Activated T-cell treated with anti-CD3 and anti-CD28 coated beads, Interleukin-2, amount 50 U/mL, for 72 hours (primary cell): ENCODE measurements around the gene SOX14. TPM values are rescaled to one million over a fixed set of nuclear protein-coding genes. Genes with fewer than 3 reads are reported as not detected.

Source experiments
- ATAC-seq, 2 donors: fragments of 150-1000 bp; cut with Tn5 transposase; replicated peaks in 1 of 2; 2 replicates each; pipeline ENCODE4 v1.10.0; 2021; ENCODE audit warnings: moderate library complexity in 2 of 2, mild to moderate bottlenecking in 1 of 2
- DNase-seq, 2 donors: peaks; one replicate each; pipeline ENCODE4 v3.0.0; 2021 to 2022; ENCODE audit warnings: mixed read lengths in 1 of 2
- H3K27ac Mint-ChIP-seq: one replicate; pipeline ENCODE4 v1.8.0; 2022; ENCODE audit warnings: mild to moderate bottlenecking, moderate library complexity, mixed read lengths
- H3K27me3 Mint-ChIP-seq: one replicate; pipeline ENCODE4 v1.8.0; 2022; ENCODE audit warnings: low read depth, mixed read lengths
- H3K36me3 Mint-ChIP-seq, 2 donors: one replicate each; pipeline ENCODE4 v1.8.0; 2022; ENCODE audit warnings: mixed read lengths in 2 of 2, mild to moderate bottlenecking in 1 of 2; ENCODE audit not compliant: insufficient read depth in 2 of 2
- H3K4me1 Mint-ChIP-seq: one replicate; pipeline ENCODE4 v1.8.0; 2022; ENCODE audit warnings: low read depth, mixed read lengths
- H3K4me3 Mint-ChIP-seq, 2 donors: one replicate each; pipeline ENCODE4 v1.8.0; 2022; ENCODE audit warnings: mild to moderate bottlenecking in 2 of 2, mixed read lengths in 2 of 2, moderate library complexity in 2 of 2
- H3K9me3 Mint-ChIP-seq, 2 donors: one replicate each; pipeline ENCODE4 v1.8.0; 2022; ENCODE audit warnings: mixed read lengths in 2 of 2
- total RNA-seq, 2 donors: library from RNA; stranded (reverse); gene quantifications; one replicate each; pipeline ENCODE4 v1.2.3, GENCODE V29; 2022

Gene SOX14
- total RNA-seq, 2 donors from 2014 or later, result not detected

DNA sequence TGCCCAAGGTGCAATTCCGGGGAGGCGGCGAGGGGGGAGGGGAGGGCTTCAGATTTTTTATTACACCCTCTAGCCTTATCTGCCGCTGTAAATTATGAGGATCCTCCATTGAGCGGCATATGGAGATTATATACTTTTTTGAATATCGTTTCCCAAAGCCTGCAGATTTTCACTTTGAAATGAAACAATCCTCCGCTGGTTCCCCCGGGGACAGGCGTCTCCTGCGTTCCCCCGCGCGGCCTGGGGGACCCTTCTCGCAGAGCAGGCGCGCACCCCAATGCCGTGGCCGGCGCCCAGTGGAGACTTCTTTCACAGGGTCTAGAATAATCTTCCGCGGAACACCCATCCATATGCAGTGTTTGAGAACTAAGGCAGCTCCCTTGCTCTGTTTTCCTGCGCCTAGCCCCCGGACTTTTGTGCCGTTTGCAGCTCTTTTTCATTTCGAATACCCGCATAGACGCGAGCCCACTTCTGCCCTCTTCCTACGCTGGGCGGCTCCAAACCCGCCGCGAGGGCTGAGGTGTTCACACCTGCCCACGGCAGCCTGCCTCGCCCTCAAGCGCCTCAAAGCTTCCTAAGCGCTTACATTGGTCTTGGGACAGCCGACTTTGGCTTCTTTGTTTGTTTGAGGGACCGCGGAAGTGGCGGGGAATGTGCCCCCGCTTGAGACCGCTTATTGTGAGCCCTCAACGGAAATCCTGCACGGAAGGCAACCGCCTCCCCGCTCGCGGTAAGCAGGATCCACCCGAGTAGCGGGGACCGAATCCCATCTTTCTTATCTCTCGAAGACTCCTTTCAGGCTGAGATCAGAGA lies 7.5 kb downstream of the SOX14 start:
- peaks cover 13% of the 10 kb centered on the region for H3K4me1 Mint-ChIP-seq
- H3K9me3 Mint-ChIP-seq, result no peaks in the 10 kb centered on the region
- no peak overlapping the region for H3K27ac Mint-ChIP-seq
- peaks cover 0 to 4% of the 10 kb centered on the region in 2 donors for H3K36me3 Mint-ChIP-seq
- ATAC-seq (no peak), DNase-seq (no peak)
- peak overlapping the region; percentile 64 to 83 for H3K4me3 Mint-ChIP-seq
- peaks cover 84% of the 10 kb centered on the region for H3K27me3 Mint-ChIP-seq

DNA sequence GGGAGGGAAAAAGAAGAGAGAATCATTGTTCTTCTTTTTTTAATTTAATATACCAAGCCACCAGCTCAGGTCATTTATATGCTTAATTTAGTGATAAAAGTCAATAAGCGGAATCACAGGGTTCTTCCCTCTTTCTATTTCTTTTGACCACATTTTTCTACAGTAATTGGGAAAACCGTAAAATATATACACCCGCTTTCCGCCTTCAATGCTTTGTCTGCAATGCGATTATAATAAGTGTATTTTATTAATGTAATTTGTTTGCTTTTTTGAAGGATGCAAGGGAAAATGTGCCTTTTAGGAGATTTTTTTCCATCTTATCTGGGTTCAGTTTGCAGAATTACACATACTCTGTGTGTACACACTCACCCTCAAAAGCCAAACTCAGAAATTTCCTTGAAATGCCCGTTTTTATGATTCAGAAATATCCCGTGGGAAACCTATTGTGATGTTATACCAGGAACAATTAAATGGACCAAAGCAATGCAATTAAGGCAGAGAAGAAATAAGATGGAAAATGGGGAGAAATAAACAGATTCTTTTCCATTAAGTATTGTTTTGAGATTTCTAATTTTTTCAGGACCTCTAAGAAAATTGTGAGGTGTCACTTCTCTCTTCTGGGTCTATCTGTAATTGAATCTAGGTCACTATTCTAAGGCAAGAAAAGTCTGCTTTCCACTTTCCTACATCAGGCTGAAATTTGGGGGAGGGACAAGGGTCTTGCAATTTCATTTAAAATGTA lies 8.3 kb downstream of the SOX14 start:
- Mint-ChIP-seq H3K36me3 (peaks cover 0 to 4% of the 10 kb centered on the region in 2 donors), H3K27me3 (peaks cover 76% of the 10 kb centered on the region), H3K27ac (no peak overlapping the region), H3K9me3 (no peaks in the 10 kb centered on the region), H3K4me3 (peak overlapping the region in 1 of 2 donors; percentile 83), H3K4me1 (peaks cover 13% of the 10 kb centered on the region)
- ATAC-seq, result no peak
- DNase-seq, result no peak

DNA sequence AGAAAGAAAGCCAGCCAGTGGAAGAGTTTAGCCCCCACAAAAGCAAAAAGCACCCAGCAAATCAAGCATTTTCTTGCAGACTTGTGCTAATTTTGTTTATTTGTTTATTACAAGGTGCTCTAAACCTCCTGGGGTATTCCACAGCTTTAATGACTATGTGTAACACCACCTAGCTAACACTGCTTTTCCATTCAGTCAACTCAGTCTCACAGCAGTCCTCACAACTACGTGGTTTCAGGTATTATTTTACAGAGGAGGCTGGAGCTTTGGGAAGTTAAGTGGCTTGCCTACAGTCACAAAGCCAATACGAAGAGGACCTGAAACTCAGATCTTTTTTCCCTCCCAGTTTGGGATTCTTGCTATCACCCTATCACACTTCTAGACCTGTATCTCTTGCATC lies 14.8 kb downstream of the SOX14 start:
- H3K4me1 Mint-ChIP-seq, result no peaks in the 10 kb centered on the region
- peaks cover 32% of the 10 kb centered on the region for H3K27me3 Mint-ChIP-seq
- ATAC-seq (no peak), DNase-seq (no peak)
- H3K9me3 Mint-ChIP-seq, result no peaks in the 10 kb centered on the region
- no peaks in the 10 kb centered on the region for H3K36me3 Mint-ChIP-seq
- H3K27ac Mint-ChIP-seq, result no peak overlapping the region
- no peak overlapping the region for H3K4me3 Mint-ChIP-seq

DNA sequence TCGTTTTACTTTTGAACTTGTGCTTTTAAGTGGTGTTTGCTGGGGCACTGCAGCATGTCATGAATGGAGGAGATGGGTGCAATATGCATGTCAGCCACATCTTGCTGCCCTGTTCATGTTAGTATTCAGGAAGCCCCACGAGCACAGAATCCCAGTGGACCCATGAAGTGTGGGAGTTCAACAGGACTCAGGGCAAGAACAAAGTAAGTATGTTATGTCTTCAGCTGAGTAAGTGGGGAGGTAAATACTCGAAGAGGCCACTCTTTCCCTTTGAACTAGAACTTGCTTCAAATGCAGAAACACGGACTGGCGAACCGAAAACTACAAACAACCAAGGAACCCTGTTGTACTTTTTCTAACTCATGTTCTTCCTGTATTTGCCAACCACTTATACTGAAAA lies 23.4 kb downstream of the SOX14 start:
- no peak for DNase-seq
- Mint-ChIP-seq H3K36me3 (no peaks in the 10 kb centered on the region), H3K4me1 (no peaks in the 10 kb centered on the region), H3K4me3 (no peak overlapping the region), H3K27me3 (peaks cover 12% of the 10 kb centered on the region), H3K27ac (no peak overlapping the region), H3K9me3 (no peaks in the 10 kb centered on the region)
- ATAC-seq, result no peak

DNA sequence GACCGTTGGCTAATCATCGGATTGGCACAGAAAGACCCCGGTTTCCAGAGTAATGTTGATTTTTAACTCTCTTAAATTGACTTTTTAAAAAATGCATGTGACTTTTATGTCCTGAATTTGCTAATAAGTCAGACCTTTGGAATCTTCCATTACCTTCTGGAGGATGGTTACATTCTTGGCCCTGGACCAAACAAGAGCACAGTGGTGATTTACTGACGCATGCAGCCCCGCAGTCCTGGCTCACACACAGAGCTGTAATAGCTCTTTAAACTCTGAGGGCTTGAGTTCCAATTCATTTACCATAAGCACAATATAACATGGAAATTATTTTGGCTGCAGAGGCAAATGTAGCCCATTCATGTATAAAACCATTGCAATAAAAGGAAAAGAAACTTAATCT lies 25.1 kb downstream of the SOX14 start:
- DNase-seq, result no peak
- H3K27ac Mint-ChIP-seq, result no peak overlapping the region
- H3K4me3 Mint-ChIP-seq, result no peak overlapping the region
- no peak for ATAC-seq
- H3K9me3 Mint-ChIP-seq, result no peaks in the 10 kb centered on the region
- H3K27me3 Mint-ChIP-seq, result peaks cover 12% of the 10 kb centered on the region
- no peaks in the 10 kb centered on the region for H3K36me3 Mint-ChIP-seq
- H3K4me1 Mint-ChIP-seq, result no peaks in the 10 kb centered on the region

DNA sequence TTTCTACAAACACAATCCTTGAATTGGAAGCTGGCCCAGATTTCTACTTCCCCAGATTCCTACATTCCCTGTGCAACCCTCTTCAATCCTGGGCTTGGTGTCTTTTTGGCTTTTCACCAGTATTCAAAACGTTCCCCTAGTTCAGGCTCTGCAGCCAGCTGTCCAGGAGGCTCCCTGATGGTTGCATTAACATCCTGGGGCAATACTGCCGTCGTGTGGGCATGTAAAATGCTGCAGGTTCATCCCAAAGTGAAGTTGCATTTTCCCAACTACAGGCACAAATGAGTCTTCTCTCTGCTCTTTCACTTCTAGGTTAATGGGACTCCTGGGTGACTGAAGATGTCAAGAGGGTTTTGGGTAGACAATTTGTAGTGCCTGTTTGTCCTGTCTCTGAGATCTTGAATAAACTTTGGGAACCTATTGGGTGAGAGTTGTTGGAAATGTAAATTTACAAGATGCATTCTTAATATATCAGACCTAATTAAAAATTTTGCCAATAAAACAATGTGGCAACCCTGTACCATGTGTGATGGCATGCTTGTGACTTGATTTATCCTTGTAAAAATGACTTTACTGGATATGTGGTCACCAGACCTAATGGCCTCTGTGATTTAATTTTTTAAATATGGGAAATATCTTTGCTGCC lies 28.6 kb downstream of the SOX14 start:
- Mint-ChIP-seq H3K36me3 (no peaks in the 10 kb centered on the region), H3K4me3 (no peak overlapping the region), H3K9me3 (no peaks in the 10 kb centered on the region), H3K4me1 (no peaks in the 10 kb centered on the region), H3K27me3 (peaks cover 13% of the 10 kb centered on the region), H3K27ac (no peak overlapping the region)
- DNase-seq, result no peak
- ATAC-seq, result no peak

DNA sequence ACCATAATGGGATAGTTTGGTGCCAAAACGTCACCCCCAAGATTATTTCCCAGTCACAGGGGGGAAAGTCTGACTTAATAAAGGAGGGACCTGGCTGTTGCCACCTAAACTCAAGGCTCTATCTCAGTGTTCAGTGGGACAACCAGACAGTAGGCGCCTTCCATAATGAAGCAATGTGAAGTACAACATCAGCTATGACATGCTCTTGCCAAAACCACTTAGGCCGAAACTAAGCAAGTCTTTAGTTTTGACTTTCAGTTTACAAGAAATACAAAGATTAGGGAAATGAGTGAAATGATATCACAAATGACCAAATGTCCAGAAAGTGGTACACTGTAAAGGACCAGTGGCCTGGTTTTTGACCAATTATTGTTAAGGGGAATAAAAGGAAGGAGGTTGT lies 32.9 kb downstream of the SOX14 start:
- no peak overlapping the region for H3K27ac Mint-ChIP-seq
- no peaks in the 10 kb centered on the region for H3K4me1 Mint-ChIP-seq
- no peak for ATAC-seq
- no peak overlapping the region for H3K4me3 Mint-ChIP-seq
- no peaks in the 10 kb centered on the region for H3K36me3 Mint-ChIP-seq
- H3K27me3 Mint-ChIP-seq, result peaks cover 19% of the 10 kb centered on the region
- peaks cover 0 to 2% of the 10 kb centered on the region in 2 donors for H3K9me3 Mint-ChIP-seq
- no peak for DNase-seq

DNA sequence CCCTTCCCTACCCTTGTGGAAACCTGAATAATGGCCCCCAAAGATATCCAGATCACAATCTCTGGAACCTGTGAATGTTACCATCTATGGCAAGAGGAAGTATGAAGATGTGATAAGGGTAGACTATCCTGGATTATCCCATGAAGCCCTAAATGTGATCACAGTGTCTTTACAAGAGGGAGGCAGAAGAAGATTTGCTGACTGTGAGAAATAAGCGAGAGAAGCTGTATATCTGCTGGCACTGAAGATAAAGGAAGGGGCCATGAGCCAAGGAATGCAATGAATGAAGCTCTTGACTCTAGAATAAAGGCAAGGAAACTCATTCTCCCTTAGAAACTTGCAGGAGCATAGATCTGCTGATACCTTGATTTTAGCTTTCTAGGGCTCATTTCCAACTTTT lies 39.1 kb downstream of the SOX14 start:
- peaks cover 7% of the 10 kb centered on the region for H3K27me3 Mint-ChIP-seq
- no peak overlapping the region for H3K4me3 Mint-ChIP-seq
- peaks cover 0 to 2% of the 10 kb centered on the region in 2 donors for H3K9me3 Mint-ChIP-seq
- H3K27ac Mint-ChIP-seq, result no peak overlapping the region
- no peaks in the 10 kb centered on the region for H3K36me3 Mint-ChIP-seq
- DNase-seq (no peak), ATAC-seq (no peak)
- H3K4me1 Mint-ChIP-seq, result no peaks in the 10 kb centered on the region

DNA sequence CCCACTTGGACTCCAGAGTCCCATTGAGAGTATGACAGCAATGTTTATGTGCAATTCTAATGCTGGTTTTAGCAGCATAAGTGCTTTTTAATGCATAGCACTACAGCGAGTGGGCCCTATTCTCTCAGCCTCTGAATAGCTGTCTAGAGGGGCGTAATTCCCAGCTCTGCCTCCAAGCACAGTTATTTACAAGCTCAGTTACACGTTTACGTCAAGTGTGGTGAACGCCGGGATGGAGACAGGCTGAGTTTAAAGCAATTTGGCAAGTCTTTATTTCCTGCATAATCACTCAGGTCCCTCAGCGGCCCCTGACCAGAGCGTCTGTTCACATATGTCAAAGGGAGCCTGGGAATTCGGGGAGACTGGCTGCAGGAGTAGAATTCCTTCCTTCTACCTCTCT lies 43.9 kb downstream of the SOX14 start:
- Mint-ChIP-seq H3K4me1 (no peaks in the 10 kb centered on the region), H3K36me3 (peaks cover 0 to 1% of the 10 kb centered on the region in 2 donors), H3K27me3 (no peaks in the 10 kb centered on the region), H3K4me3 (no peak overlapping the region), H3K9me3 (peaks cover 0 to 4% of the 10 kb centered on the region in 2 donors), H3K27ac (no peak overlapping the region)
- DNase-seq (no peak), ATAC-seq (no peak)

DNA sequence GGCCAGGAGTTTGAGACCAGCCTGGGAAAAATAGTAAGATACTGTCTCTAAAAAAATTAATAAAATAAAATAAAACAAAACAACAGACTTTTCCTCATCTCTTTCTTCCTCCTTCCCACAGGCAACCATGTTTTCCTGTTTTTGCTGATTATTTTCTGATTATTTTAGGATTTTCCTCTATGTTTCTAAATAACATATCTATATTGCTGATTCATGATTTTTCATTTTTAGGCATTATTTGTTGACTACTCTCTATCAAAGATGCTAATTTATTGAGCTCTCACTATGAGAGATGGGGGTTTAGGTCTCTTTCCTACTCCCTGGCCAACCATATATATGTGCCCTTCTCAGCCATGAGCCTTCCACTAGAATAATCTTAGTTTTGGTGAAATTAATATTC lies 45.4 kb downstream of the SOX14 start:
- H3K36me3 Mint-ChIP-seq, result peaks cover 0 to 1% of the 10 kb centered on the region in 2 donors
- H3K27me3 Mint-ChIP-seq, result no peaks in the 10 kb centered on the region
- ATAC-seq, result no peak
- peaks cover 0 to 4% of the 10 kb centered on the region in 2 donors for H3K9me3 Mint-ChIP-seq
- H3K27ac Mint-ChIP-seq, result no peak overlapping the region
- H3K4me3 Mint-ChIP-seq, result no peak overlapping the region
- DNase-seq, result no peak
- H3K4me1 Mint-ChIP-seq, result no peaks in the 10 kb centered on the region

DNA sequence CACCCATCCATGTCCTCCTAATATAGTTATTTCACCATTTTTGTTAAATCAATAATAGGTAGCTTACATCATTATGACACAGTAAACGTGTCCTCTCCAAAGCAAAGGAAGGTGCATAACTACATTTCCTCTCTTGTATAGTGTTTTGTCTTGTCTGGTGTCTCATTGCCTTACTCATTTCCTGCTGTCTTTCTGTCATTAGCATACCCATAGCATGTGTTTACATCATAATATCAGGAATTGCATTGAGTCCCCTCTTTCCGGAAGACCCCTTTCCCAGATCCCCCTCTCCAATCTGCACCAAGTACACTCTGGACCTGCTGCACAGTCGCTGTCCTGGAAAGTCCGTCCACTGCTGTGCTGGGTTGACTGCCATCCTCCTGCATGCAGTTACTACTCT lies 47.9 kb downstream of the SOX14 start:
- DNase-seq, result no peak
- Mint-ChIP-seq H3K27ac (no peak overlapping the region), H3K4me1 (no peaks in the 10 kb centered on the region), H3K9me3 (peaks cover 0 to 5% of the 10 kb centered on the region in 2 donors), H3K4me3 (no peak overlapping the region), H3K36me3 (peaks cover 0 to 1% of the 10 kb centered on the region in 2 donors), H3K27me3 (no peaks in the 10 kb centered on the region)
- no peak for ATAC-seq

DNA sequence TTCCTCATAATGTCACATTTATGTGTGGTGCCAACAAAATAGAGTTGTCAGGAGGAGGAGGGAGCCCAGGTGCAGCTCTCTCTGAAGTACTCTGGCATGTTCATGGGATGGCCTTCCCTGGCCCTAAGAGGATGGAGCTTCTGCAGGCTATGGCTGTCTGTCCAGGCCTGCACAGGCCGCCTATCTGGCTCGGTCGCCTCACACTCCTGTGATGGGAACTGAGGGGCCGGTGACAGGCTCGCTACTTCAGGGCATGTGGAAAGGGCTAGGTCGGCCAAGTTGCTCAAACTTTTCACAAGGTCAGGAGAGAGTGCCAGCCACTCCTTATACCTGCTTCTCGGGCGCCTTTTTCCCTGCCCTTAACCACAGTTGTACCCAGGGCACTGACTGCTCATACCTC lies 51.1 kb downstream of the SOX14 start:
- Mint-ChIP-seq H3K27ac (no peak overlapping the region), H3K36me3 (no peaks in the 10 kb centered on the region), H3K27me3 (no peaks in the 10 kb centered on the region), H3K4me3 (no peak overlapping the region), H3K4me1 (no peaks in the 10 kb centered on the region), H3K9me3 (peaks cover 2 to 4% of the 10 kb centered on the region in 2 donors)
- ATAC-seq, result no peak
- no peak for DNase-seq
